HG03571 (cell line): ENCODE data around the gene OXER1.

Experiments
- ATAC-seq: cut with Tn5 transposase; IDR thresholded peaks from one replicate; pipeline ENCODE4 v1.9.1; 2021; ENCODE audit not compliant: unreplicated experiment

Gene OXER1

DNA sequence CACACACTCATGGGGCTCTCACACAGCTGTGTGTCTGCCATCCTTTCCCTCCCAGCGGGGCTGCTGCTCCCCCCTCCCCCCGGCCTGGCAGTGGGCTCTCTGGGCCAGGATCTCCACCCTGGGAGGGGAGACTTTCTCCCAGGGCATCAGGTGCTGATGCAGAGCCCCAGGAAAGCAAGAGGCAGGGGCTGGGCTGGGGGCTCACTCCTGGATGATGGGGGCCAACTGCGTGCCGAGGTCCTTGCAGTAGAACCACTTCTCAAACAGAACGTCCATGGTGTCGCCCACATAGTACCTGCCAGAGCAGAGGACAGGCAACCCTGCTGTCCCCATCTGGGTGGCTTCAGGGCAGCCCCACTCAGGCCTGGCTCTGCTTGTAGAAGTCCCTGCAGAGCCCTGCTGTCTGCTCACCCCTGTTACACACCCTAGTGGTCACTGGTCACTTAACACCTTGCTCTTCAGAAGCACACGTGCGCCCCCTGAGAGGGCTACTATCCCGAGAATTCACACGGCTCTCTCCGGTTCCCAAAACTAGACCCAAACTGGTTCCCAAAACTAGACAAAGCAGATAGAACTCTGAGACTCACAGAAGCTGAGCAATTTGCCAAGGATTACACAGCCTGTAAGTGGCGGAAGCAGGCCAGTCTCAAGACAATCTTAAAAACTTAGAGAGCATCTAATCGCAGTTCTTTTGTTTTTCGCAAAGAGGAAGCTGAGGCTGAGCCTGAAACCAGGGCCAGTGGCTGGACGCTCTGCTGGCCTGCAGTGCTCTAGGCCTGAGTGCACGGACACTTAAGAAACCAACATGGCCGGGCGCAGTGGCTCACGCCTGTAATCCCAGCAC, 6.6 kb upstream of the OXER1 start:
- peak; percentile 63 for ATAC-seq

DNA sequence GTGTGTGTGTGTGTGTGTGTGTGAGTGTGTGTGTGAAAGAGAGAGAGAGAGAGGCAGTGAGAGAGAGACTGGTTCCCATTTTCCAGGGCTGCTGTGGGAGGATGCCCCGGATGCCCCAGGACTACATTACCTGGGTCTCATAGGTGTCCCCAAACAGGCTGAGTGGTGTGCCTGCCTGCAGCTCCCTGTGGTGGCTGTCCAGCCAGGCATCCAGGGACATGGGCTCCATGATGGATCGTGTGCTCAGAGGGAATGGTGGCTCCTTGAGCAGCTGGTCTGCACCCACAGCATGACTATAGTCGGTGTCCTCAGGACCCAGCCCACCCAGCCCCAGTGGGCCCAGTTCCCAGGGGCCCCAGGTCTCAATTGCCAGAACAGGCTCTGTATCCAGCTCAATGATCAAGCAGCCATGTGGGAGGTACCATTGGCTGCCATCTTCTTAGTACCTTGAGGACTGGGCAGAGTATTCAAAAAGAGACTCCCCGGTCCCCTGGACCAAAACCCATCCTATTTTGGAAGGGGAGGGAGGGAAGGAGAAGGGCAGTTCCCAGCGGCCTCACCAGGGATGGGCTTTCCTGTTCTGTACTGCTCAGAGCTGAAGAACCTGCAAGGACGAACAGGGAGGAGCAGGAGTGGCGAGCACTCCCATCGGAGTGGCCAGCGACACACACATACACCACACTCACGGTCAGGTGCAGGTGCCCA, 5.8 kb upstream of the OXER1 start:
- ATAC-seq, result no peak

DNA sequence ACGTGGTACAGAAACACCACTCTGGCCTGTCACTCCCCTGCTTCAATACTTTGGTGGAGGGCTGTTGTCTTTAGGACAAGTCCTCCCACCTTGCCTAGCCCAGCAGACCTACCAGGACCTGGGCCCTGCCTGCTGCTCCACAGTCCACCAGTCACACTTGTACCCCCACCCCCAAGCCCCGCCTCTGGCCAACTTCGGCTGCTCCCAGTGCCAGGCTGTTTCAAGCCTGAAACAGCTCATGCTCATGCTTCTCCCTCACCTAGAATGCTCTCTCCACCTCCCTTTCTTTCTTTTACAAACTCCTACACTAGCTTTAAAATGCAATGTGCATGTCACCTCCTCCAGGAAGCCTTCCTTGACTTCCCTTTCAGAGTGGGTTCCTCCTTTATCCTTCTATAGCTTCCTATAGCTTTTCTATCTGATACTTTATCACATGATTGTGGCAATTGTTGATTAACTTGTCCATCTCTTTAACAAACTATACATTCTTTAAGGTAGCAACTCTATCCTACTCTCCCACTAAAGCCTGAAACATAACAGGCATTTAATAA, 4.8 kb upstream of the OXER1 start:
- no peak for ATAC-seq

DNA sequence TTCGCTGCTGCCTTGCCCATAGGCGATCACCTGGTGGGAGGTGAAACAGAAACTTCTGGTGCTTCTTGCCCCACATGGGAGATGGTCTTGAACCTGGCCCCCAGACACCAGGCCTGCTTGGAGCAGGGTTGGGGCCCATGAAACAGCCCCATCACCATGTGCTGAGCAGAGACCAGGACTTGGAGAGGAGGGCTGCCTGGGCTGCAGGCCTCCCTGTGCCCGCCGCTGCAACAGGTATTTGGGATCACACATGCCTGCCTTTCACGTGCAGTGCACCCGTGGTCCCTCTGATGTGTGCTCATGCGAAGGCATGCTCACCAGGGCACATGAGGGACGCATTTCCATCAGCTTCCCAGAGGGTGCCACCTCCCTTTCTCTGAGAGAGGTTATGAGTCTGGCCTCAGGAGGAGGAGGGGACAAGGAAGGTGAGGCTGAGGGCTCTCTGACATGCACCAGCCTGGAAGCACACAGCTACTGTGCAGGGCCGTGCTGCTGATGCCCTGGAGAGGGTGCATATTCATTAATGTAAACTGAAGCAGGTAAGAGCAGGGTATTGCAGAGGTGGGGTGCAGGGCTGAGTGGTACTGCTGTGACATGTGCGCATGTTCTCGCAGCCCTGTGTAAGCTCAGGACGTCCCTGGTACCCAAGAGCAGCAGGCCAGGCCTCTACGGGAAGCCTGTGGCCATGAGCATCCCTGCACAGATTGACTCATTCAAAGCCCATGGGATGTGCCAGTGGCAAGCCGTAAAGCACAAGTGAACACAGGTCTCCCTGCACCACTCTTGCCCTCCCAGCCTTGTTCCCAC, 4.2 kb upstream of the OXER1 start:
- ATAC-seq, result no peak

DNA sequence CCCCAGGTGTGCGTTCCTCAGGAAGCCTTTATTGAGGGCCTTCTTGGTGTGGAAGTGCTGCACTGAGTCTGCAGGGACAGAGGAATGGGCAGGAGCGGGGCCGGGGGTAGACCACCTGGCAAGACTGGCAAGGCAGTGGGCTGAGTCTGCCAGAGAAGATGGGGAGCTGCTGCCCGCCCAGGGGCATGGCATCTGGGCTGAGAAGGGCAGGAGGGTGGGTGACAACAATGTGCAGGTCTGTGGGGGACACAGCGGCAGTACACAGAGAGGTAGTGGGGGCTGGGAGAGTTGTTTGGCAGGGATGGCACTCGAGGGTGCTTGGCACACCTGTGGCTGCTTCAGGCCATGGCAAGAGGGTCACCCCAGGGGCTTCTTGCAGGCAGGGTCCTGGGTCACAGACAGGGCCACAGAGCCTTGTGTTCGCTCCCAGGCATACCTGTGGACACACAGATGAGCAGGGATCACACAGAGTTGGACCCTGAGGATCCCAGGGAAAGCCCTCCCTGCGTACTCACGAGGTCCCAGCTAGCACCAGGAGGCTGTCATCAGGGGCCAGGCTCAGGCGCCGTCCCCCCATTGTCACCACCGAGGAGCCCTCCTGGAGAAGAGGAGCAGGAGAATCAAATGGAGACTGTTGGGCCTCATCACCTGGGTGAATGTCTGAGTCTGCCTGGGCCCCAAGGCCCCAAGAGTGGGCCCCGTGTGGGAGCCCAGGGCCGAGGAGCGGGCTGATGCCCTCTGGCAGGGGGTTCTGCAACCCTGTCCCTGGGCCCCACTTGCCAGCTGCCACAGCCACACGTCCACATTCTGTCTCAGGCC, 3.4 kb upstream of the OXER1 start:
- ATAC-seq, result no peak

DNA sequence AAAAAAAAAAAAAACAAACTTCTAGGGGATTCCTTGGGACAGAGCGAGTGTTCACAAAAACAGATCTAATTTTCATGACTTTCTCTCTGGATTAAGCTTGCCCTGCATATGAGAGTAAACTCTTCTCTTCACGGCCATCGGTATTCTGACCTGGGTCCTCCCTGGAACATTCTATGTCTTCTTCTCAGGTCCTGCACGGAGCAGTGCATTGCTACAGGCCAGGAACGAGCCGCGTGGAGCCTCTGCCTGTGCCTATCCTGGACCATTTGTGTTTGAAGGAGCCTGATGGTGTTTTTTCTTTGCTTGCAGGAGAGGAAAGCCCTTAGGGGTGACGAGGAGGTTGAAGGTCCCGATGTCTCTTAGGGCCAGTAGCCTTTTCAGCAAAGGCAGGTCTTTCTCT, 1.8 kb upstream of the OXER1 start:
- no peak for ATAC-seq

DNA sequence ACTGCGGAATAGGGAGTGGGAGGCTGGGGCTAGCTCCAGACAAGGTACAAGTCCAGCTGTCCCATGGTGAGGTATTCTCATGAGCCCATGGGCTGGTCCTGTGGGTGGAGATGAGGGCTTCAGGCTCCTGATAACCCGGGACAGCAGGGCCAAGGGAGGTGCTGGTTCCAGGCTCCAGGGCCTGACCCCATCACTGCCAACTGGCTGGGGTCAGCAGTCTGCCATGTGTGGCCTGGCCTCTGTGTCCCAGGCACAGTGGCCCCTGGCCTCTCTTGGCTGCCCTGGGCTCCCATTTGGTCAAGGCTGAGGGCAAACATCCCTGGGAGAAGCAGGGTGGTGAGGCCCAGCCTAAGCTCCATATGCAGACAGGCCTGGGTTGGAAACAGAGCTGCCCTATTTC, 966 bp upstream of the OXER1 start:
- no peak for ATAC-seq

DNA sequence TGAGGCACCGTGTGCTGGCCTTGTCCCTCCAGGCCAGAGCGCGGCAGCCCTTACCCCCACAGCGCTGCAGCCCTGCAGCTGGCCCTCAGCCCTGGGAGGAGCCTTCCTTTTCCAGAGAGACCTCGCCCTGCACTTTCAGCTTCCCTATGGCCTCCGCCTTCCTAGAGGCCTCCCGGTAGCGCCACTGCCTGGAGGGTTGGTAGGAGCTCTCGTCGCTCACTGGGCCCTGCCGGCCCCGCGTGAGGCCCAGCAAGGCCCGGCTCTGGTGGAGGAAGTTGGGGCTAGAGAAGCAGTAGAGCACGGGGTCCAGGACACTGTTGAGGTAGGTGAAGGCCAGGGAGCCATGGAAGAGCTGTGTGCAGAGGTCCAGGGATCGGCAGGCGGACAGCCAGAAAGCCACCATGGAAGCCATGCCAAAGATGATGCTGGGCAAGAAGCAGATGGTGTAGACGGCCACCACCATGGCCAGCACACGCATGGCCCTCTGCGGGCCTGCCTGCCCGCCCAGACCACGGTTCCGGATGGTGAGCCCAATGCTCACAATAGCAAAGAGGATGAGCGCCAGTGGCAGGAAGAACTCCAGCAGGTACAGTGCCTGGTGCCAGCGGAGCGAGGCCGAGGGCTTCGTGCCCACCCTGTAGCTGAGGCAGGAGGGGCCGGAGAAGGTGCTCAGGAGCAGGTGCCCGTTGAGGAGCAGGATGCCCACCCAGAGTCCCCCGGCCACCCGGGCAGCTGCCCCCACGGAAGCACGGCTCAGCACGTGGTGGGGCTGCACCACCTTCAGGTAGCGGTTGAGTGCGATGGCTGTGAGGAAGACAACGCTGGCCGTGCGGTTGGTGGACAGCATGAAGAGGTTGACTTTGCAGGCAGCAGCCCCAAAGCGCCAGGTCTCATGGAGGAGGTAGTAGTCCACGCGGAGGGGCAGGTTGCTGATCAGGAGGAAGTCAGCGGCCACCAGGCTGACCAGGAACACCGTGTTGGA, 821 bp downstream of the OXER1 start:
- no peak for ATAC-seq

DNA sequence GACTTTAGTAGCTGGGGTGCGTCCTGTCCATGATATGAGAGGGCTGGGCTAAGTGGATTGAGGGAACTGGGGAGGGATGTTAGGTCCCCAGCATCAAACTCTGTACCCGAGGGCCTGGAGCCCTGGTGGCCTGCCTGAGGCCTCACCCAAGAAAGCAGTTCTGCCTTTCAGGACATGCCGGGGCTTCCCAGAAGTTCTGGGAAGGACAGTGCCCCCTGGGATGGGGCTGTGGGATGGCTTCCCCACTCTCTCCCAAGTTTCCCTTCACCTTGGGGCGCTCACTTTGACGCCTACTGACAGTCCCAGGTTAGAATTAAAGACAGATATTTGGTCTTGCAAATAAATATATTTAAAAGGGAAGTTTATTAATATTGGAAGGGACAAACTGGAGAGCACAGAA, 1.8 kb downstream of the OXER1 start:
- no peak for ATAC-seq

DNA sequence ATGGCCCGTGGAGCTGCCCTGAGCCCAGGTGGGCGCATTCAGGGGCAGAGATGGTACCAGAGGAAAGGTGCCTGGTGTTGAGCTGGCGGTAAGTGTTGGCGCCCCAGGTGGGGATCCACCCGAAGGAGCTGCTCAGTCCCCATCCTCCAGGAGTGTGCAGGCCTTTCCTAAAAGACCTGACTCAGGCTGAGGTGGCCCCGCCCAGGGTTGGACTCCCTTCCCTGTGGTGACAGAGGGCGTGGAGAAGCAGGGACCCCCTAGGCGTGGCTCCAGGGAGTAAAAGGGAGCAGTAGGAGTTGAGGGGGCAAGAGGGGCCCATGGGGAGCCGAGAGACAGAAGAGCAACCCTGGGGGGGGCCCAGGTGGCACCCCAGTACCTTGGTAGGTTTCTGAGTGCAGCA, 2.4 kb downstream of the OXER1 start:
- ATAC-seq, result no peak

DNA sequence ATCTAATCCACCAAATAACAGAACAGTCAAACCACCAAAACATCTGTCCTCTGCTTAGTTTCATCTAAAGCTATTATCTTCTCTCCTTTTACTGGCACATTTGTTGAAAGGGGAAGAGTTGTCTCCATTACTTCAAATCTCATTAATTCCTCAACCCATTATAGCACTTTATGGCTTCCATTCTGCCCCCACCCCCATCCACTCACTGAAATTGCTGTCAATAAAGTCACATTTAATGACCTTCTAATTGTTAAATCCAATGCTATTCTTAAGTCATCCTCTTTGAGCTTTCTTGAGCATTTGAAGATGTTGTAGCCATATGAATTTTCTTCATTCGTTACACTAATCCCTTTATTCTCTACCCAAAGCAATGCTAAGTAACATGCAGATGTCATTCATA, 5.2 kb downstream of the OXER1 start:
- ATAC-seq, result no peak

DNA sequence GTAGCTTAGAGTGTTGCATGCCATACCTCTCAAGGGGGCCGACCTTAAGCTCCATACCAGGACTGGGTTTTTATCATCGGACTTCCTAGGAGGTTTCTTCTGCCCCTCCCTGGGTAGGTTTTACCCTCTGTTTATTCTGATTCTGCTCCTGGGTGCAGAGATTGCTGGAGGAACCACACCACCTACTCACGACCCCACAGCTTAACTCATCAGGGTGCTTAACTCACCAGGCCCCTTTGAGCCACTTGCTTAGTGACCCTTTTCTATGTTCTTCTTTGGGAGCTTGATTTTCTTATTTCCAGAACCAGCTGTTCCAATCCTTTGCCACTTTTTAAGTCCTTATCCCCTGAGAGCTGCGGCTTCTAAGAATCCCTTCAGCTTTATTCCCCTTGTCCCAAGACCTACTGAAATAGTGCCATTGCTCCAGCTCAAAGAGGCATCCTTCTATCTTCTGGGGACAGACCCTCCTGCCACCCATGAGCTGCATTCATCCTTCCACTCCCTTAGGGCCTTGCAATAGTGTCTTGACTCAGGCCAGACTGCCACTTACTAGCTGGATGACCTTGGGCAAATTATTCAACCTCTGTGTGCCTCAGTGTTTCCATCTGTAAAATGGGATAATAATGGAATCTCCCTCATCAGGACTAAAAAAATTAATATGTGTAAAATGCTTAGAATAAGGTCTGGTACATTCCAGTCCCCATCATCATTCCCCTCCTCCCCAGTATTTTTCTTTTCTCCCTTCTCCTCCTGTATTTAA, 5.8 kb downstream of the OXER1 start:
- no peak for ATAC-seq

DNA sequence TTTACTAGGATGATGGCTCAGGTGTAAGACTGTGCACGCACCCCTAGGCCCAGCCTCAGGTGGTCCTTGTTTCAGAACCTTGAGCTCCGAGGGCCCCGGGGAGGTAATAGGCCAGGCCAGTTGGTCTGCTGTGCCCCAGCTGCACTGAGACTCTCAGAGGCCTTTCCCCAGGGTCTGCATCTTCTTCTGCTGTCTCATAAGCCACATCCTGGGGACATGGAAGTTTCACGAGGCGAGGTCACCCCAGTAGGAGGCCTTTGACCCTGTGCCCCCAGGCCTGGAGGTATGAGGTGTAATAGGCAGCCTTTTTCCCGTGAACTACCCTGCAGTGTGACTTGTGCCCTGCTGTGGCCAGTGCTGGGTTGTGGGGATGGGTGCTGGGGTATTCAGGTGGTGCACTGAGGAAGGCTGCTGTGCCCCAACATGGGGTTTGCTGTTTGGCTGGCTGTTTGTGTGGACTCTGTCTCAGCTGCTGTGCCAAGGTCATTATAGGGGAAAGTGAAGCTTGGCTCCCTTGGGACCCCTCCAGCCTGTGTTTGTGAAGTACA, 6.9 kb downstream of the OXER1 start:
- ATAC-seq, result no peak

DNA sequence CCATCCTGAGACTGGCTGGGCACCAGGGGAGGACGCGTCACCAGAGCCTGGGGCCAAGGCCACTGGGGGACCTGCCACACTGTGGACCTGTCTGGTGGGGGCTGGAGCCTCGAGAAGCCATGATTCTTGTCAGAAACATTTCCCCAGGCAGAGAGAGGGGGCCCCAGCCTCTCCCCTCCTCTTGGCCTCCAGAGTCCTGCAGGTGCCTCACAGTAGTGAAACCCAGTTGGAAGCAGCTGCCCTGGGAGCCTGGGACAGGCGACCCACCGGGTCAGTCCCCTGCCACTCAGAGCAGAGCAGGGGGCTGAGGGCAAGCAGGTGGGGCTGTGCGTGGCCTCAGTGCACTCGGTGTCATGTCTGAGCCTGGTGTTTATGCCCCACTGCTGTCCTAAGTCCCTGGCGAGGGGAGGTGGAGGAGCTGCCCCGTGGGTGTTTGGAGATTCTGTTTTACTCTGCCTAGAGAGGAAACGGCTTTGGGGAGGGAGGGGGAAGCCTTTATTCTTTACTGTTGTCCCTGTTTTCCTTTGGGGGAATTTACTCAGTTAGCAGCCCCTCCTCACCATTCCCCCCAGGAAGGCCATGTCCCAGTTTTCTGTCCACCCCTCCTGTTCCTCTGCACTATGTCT, 7.7 kb downstream of the OXER1 start:
- ATAC-seq, result no peak

DNA sequence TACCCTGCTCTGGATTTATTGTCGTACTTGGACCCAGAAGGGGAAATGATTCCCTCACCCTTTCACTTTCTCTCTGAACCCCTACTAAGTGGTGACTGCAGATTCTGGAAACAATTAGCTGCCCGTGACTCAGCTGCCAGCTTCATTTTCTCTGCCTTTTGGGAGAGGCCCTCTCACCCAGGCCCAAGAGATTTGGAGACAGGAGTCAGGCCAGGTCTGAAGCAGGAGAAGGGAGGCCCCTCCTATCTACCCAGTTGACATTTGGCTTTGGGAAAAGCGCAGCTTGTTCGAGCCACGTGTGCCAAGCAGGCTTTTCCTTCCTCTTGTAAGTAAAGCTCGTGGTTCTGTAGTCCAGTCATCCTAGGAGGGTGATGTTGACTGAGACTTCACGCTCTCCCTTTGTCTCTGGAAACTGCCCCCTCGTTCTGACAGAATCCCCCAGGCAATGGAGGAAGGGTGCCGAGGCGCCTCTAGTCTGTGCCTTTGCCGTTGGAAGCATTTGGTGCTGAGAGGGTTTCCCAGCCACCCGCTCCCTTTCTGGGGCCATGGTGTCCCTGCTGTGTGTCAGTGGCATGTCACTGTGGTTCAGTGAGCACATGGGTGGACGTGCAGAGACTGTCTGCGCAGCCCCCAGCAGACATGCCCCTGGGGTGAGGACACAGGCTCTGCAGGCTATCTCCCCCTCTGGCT, 8.6 kb downstream of the OXER1 start:
- ATAC-seq, result no peak

DNA sequence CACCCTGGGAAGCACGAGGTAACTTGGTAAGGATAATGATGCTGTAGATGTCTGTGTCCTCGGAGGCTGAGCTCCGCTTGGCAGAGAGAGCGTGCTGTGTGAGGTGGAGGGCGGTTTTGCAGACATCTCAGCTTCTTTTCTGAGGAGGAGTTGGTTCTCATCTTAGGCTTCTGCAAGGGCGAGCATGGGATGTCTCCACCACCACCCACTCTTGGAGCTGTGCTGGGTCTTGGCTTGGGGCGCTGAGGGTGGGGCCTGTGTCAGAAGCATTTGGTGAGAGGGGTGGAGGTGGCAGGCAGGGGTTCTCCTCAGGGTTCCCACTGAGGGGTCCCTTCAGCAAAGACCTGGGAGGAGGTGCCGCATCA, 9.2 kb downstream of the OXER1 start:
- no peak for ATAC-seq

DNA sequence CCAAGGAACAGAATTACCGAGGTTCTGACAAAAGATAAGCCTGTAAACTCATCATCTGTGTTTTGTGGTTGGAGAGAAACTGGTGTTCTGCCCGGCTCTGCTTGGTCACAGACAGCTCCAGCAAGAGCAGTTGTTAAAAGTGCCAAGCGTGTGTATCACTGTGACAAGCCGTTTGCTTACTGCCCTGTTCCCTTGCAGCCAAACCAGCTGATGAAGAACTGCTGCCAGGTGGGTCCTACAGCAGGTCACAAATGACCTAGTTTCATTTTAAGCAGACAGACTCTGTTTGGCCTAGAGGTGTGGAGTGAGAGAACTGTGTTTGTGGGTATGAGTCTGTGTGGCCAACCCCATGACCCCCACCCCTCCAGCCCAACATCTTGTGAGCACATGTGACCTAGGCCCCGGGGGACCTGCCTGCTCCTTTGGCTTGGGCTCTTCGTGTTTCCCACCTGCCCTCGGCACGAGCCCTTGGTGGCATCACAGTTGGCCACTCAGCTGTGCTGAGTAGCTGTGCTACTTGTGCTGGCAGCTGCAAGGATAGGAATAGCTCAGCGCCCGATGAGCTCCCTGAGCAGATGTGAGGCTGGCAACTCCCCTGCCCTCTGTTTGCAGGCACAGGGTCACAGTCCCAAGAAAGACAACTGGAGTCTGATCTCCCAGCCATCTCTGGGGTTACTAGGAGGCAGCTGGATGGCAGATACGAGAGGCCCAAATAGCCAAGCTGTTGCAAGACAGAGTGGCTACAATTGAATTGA, 9.7 kb downstream of the OXER1 start:
- ATAC-seq, result peak; percentile 52
